HFFc6 (cell line): ENCODE data around the gene FUT3. TPM values are rescaled to one million over a fixed set of nuclear protein-coding genes. Genes with fewer than 3 reads are reported as not detected.

ENCODE experiments used
- DNase-seq: peaks from one replicate; pipeline ENCODE4 v3.0.0-alpha.2; 2018
- H3K27ac Mint-ChIP-seq: 2 replicates; pipeline ENCODE4 v1.8.0; 2020; ENCODE audit warnings: mild to moderate bottlenecking, mixed read lengths
- H3K27me3 Mint-ChIP-seq: 2 replicates; pipeline ENCODE4 v1.8.0; 2021; ENCODE audit warnings: mild to moderate bottlenecking, moderate library complexity, mixed read lengths; ENCODE audit not compliant: insufficient read depth
- H3K36me3 Mint-ChIP-seq: 2 replicates; pipeline ENCODE4 v1.8.0; 2021; ENCODE audit warnings: low read depth, mixed read lengths
- H3K4me1 Mint-ChIP-seq: 2 replicates; pipeline ENCODE4 v1.8.0; 2020; ENCODE audit warnings: low read depth, mixed read lengths
- H3K4me3 Mint-ChIP-seq: 2 replicates; pipeline ENCODE4 v1.8.0; 2020; ENCODE audit warnings: mild to moderate bottlenecking, moderate library complexity, mixed read lengths
- H3K9me3 Mint-ChIP-seq: 2 replicates; pipeline ENCODE4 v1.8.0; 2020; ENCODE audit warnings: mild to moderate bottlenecking, mixed read lengths
- CTCF ChIP-seq: fragments of 200-600 bp; sonication (generic); IDR thresholded peaks from 2 replicates; pipeline ENCODE4 v1.5.0; 2021; ENCODE audit warnings: antibody characterized with exemption, mild to moderate bottlenecking
- long read RNA-seq: library from polyadenylated mRNA; unstranded; transcript quantifications from one replicate; pipeline ENCODE4 v2.0.0, GENCODE V29; 2019
- total RNA-seq, 6 experiments: library from RNA; stranded (reverse); fragmentation: NEBNext Ultra II Directional; extraction: Animal tissue kit (Norgen Biotek cat#: 25700); gene quantifications; 2 replicates in 1 of 6; 3 replicates in 5 of 6; pipeline ENCODE4 v1.2.3, GENCODE V29; 2021

FUT3 gene
- total RNA-seq: not detected
- long read RNA-seq: 0 reads

- DNase-seq: no peak
- Mint-ChIP-seq H3K27me3 (peaks cover 24% of the 10 kb centered on the region), H3K36me3 (no peaks in the 10 kb centered on the region), H3K9me3 (no peaks in the 10 kb centered on the region), H3K4me3 (no peak within 1 kb of the TSS), H3K27ac (no peak within 1 kb of the TSS), H3K4me1 (no peaks in the 10 kb centered on the region)
- TF ChIP-seq CTCF: no peak
Measured at GRCh38 chr19:5851302-5851701, at the start of gene FUT3. FUT3 (minus strand) TSS chr19:5851449.

DNA sequence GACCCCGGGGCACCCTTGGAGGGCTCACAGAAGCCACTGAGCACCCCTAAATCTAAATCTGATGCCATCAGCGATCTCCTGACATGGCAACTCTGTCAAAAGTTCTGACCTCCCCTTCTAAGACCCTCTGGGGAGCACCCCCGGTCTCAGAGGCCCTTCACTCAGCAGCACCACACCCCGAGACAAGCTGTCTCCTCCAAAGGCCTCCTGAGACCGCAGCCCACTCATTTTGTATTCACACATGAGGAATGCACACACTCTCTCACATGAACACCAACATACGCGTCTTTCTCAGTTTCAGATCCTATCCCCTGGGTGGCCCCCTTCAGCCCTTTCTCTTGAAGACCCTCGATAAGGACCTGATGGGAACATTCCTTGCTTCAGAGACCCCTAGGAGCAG, 49.7 kb upstream of the FUT3 start:
- peaks cover 7% of the 10 kb centered on the region for H3K27me3 Mint-ChIP-seq
- no peak for TF ChIP-seq CTCF
- peaks cover 16% of the 10 kb centered on the region for H3K36me3 Mint-ChIP-seq
- no peak overlapping the region for H3K4me3 Mint-ChIP-seq
- H3K27ac Mint-ChIP-seq: peak overlapping the region; percentile 26; the same call in 1 of the 2 replicates
- DNase-seq: no peak
- H3K4me1 Mint-ChIP-seq: peaks cover 12% of the 10 kb centered on the region
- no peaks in the 10 kb centered on the region for H3K9me3 Mint-ChIP-seq

DNA sequence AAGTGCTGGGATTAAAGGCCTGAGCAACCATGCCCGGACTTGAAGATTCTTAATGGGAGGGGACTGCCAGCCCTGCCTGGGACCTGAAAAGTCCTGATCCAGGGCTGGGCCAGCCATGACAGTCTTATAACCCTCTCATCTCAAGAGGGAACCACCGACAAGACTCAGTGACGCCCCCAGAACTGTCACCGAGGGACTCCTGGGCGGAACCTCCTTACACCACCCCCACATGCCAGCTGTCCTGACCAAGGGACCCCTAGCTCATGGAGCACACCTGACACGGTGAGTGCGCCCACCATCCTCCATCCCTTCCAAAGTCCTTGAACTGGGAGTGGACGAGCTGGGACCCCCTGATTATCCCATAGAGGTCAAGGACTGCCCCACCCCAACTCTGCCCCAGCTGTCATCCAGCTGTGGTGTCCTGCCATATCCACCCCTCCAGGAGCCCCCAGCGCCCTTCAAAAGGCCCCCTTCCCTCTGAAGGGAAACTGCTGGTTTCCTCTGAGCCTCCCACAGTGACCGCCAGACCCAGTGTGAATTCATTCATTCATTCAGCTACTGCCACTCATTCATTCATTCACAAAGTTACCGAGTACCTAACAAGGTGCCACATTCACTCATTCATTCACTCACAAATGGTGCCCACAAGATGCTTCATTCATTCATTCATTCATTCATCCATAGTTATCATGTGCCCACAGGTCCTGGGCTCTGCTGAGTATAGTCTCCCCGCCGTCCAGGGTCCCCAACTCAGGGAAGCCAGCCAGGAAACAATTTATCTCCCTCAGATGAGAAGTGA, 48.7 kb upstream of the FUT3 start:
- Mint-ChIP-seq H3K4me3 (no peak overlapping the region), H3K4me1 (peaks cover 12% of the 10 kb centered on the region), H3K9me3 (no peaks in the 10 kb centered on the region), H3K36me3 (peaks cover 16% of the 10 kb centered on the region), H3K27me3 (peaks cover 7% of the 10 kb centered on the region), H3K27ac (peak overlapping the region; percentile 43; the same call in 1 of the 2 replicates)
- no peak for TF ChIP-seq CTCF
- DNase-seq: no peak

DNA sequence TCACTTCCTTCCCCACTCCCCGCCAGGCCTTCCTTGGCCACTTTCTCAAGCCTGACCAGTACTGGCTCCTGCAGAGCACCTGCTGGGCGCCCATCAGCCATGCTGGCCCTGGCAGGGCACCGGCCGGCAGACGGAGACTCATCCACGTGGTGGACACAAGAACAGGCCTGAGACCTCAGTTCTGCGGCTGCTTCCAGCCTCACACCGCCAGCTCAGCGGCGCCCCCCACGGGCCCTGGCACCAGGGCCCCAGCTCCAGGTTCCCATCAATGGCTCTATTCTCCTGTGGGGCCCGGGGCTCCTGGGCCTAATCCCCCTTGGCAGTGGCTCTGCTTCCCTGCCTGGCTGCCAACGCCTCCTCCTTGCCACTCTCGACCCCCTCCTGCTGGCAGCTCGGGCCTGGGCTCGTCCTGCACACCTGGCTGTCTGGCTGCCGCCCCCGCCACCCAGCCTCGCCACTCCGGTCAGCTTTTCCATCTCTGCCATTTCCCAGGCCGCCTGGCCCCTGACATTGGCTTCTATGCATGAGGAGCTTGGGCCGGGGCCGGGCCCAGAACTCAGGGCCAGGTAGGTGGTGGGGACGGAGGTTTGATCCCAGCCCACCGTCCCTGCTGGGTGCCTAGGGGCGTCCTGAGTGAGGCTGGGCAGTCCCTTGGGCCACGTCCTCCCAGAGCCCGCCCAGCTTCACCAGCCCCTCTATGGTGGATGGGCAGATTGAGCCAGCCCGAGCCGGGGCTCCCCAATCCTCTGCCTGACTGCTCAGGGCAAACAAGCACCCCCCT, 46.1 kb upstream of the FUT3 start:
- Mint-ChIP-seq H3K4me1 (peaks cover 6% of the 10 kb centered on the region; the same call in 1 of the 2 replicates), H3K36me3 (peaks cover 10% of the 10 kb centered on the region), H3K27me3 (no peaks in the 10 kb centered on the region; the same call in 1 of the 2 replicates), H3K9me3 (no peaks in the 10 kb centered on the region), H3K4me3 (no peak overlapping the region), H3K27ac (no peak overlapping the region)
- peak; percentile 53 for TF ChIP-seq CTCF
- DNase-seq: no peak

DNA sequence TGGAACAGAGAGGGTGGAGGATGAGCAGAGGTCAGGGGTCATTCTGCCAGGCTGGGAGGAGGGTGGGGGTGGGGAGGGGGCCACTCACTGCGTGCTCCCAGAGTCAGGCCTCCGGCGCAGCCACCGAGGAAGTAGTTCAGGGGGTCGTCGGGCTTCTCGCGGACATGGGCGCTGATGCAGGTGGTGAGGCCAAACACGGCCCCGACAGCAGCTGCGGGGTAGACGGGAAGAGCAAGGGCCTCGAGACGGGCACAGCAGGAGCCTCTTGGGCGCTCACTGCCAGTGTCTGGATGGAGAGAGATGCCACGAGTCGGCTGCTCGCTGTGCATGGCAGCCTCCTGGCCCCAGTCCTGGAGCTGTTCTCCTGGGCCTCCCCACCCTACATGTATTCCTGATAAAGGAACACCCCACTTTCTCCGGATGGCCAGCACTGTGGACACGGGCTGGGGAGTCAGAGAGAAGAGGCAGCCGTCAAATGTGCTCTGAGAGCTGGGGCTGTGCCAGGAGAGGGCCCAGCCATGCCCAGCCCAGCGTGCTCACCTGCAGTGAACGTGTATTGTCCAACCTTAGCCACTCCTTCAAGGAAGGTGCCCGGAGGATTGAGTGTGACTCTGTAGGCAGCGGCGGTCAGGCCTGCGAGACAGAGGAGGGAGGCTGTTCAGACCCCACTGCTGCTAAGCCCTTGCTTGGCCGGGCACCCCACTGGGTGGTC, 45.3 kb upstream of the FUT3 start:
- H3K9me3 Mint-ChIP-seq: no peaks in the 10 kb centered on the region
- H3K4me3 Mint-ChIP-seq: no peak overlapping the region
- H3K4me1 Mint-ChIP-seq: peaks cover 6% of the 10 kb centered on the region; the same call in 1 of the 2 replicates
- TF ChIP-seq CTCF: no peak
- no peak overlapping the region for H3K27ac Mint-ChIP-seq
- H3K27me3 Mint-ChIP-seq: peaks cover 3% of the 10 kb centered on the region; the same call in 1 of the 2 replicates
- peaks cover 10% of the 10 kb centered on the region for H3K36me3 Mint-ChIP-seq
- no peak for DNase-seq
